Left ventricle myocardium inferior (tissue), 1 donor: Measurements from ENCODE around the gene PAGE4. TPM values are rescaled to one million over a fixed set of nuclear protein-coding genes. Genes with fewer than 3 reads are reported as not detected.

Experiments used
- DNase-seq: peaks from one replicate; pipeline ENCODE4 v3.0.0-alpha.2; 2020
- H3K27ac ChIP-seq: fragments of 200-600 bp; replicated peaks from 2 replicates; pipeline ENCODE4 v1.8.0; 2021
- H3K27me3 ChIP-seq: fragments of 200-600 bp; 2 replicates; pipeline ENCODE4 v1.8.0; 2021; ENCODE audit warnings: low read depth
- H3K36me3 ChIP-seq: fragments of 200-600 bp; 2 replicates; pipeline ENCODE4 v1.8.0; 2021
- H3K4me1 ChIP-seq: fragments of 200-600 bp; 2 replicates; pipeline ENCODE4 v1.8.0; 2021
- H3K4me3 ChIP-seq: fragments of 200-600 bp; 2 replicates; pipeline ENCODE4 v1.8.0; 2021; ENCODE audit warnings: mild to moderate bottlenecking, moderate library complexity
- H3K9me3 ChIP-seq: fragments of 200-600 bp; replicated peaks from 2 replicates; pipeline ENCODE4 v1.8.0; 2021
- CTCF ChIP-seq: fragments of 200-600 bp; IDR thresholded peaks from 2 replicates; pipeline ENCODE4 v1.8.0; 2021; ENCODE audit warnings: antibody characterized with exemption, mild to moderate bottlenecking, borderline replicate concordance
- intact Hi-C: fragments of 100-400 bp; cut with micrococcal nuclease; formaldehyde crosslinking; loops from one replicate; pipeline ENCODE4 v1.11.0; 2022
- total RNA-seq: library from RNA; stranded (reverse); fragmentation: NEBNext Ultra II Directional; extraction: Animal tissue kit (Norgen Biotek cat#: 25700); gene quantifications from one replicate; pipeline ENCODE4 v1.2.1, GENCODE V29; 2021
- donor health status: DM: no; HTN: yes; CAD: no; lungs with severe emphysema.

Gene PAGE4
- total RNA-seq, 1 donor from 2014 or later, result not detected

DNA sequence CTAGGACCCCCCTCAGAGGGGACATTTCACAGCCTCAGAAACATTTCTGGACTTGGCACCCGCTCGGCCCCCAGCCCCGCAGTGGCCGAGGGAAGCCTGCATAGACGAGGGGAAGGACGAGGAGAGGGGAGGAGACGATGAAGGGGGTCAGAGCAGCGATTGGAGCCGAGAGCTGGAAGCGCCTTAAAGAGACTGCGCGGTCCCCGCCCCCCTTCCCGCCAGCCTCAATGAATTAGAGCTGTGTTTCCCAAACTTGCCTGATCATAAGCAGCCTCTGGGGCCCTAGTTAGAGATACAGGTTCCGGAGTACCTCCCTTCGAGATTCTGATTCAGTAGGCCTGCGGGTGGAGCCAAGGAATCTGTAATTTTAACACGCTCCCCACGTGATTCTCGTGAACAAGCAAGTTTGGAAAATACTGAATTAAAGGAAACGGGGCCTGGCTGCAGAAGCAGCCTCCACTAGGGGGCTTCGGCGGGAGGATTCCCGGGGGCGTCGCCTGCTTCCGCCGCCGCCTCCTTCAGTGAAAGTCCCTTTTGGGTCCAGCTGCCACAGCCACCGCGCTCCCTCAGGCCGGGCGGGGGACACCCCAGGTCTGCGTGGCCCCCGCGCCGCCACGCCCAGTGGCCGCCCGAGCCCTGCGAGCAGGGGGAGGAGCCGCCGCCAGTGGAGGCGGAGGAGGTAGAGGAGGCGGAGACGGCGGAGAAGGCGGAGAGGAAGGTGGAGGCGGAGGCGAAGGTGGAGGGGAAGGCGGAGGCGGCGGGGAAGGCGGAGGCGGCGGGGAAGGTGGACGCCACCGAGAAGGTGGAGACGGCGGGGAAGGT, 49.9 kb downstream of the PAGE4 start, which contains the start of gene USP27X:
Gene USP27X, plus strand, starts transcription at position 651 of the 822 bp plus-strand sequence. CDS start 824 bp downstream, outside the sequence.
- TF ChIP-seq CTCF, result peak; percentile 63
- H3K4me1 ChIP-seq, result peaks cover 14% of the 10 kb centered on the region
- intact Hi-C loops, result no loop called here
- H3K27me3 ChIP-seq, result no peaks in the 10 kb centered on the region
- peak; percentile 72 for DNase-seq
- H3K36me3 ChIP-seq, result no peaks in the 10 kb centered on the region
- H3K9me3 ChIP-seq, result no peaks in the 10 kb centered on the region
- H3K27ac ChIP-seq, result peak within 1 kb of the TSS; percentile 88
- H3K4me3 ChIP-seq, result peak within 1 kb of the TSS; percentile 74

GRCh38 chrX:49879656-49880277, 50.7 kb downstream of the PAGE4 start:
- Histone ChIP-seq H3K4me3 (peak overlapping the region; percentile 74), H3K27me3 (no peaks in the 10 kb centered on the region), H3K36me3 (no peaks in the 10 kb centered on the region), H3K4me1 (peaks cover 14% of the 10 kb centered on the region), H3K27ac (peak overlapping the region; percentile 88), H3K9me3 (no peaks in the 10 kb centered on the region)
- no peak for TF ChIP-seq CTCF
- no peak for DNase-seq
- intact Hi-C loops, result no loop called here

DNA sequence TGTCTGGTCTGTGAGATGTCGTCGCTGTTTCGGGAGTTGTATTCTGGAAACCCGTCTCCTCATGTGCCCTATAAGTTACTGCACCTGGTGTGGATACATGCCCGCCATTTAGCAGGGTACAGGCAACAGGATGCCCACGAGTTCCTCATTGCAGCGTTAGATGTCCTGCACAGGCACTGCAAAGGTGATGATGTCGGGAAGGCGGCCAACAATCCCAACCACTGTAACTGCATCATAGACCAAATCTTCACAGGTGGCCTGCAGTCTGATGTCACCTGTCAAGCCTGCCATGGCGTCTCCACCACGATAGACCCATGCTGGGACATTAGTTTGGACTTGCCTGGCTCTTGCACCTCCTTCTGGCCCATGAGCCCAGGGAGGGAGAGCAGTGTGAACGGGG, 51.6 kb downstream of the PAGE4 start:
- H3K27ac ChIP-seq, result no peak overlapping the region
- no peak for TF ChIP-seq CTCF
- no peak overlapping the region for H3K4me3 ChIP-seq
- DNase-seq, result no peak
- intact Hi-C loops, result no loop called here
- no peaks in the 10 kb centered on the region for H3K9me3 ChIP-seq
- no peaks in the 10 kb centered on the region for H3K36me3 ChIP-seq
- no peaks in the 10 kb centered on the region for H3K27me3 ChIP-seq
- peaks cover 14% of the 10 kb centered on the region for H3K4me1 ChIP-seq

Other genes with a start within 250 kb of the PAGE4 start
- not detected for gene GAGE12H, start 249.4 kb upstream of the PAGE4 start, total RNA-seq
- not detected for gene GAGE2A, start 239.8 kb upstream of the PAGE4 start, total RNA-seq
- gene GAGE1, start 230.3 kb upstream of the PAGE4 start, total RNA-seq, result not detected
- gene PAGE1, start 133.3 kb upstream of the PAGE4 start, total RNA-seq, result not detected
- 1.8 TPM for gene USP27X, start 50.2 kb downstream of the PAGE4 start, total RNA-seq
- gene CLCN5, start 93.3 kb downstream of the PAGE4 start, total RNA-seq, result 1.7 TPM